ENCODE data around the gene CNOT6L. TPM values are rescaled to one million over a fixed set of nuclear protein-coding genes. Genes with fewer than 3 reads are reported as not detected.

CNOT6L gene
- total and polyA plus RNA-seq, 2 of the 4 experiments (the other 2 are of a cell fraction), result 3.5 to 21.1 TPM

GRCh38 chr4:77771566-77771965 lies 47.6 kb downstream of the CNOT6L start:
- H3K4ac ChIP-seq (ENCODE audit: low read depth, low read length), result no peak overlapping the region
- no peak overlapping the region for H3K27ac ChIP-seq (ENCODE audit: insufficient read depth, low read length)
- H3K4me2 ChIP-seq (ENCODE audit: low read depth, low read length), result no peak overlapping the region
- no TSS peak for BruUV-seq (replicated peaks)
- no peak overlapping the region for H2BK5ac ChIP-seq (ENCODE audit: low read depth, low read length, poor library complexity, severe bottlenecking)
- peaks cover 2% of the 10 kb centered on the region; the same call in 1 of the 2 replicates for H3K4me1 ChIP-seq (ENCODE audit: control insufficient read depth, insufficient read depth, low read length)
- CTCF ChIA-PET, result interaction anchor here (0.6 kb wide), 1 partner anchor 9 kb away, joined by 3 read pairs; no protein-coding TSS in a partner anchor
- peaks cover 3% of the 10 kb centered on the region; the same call in 1 of the 2 replicates for H4K20me1 ChIP-seq (ENCODE audit: insufficient read depth, low read length)
- H4K5ac ChIP-seq (ENCODE audit: low read depth, low read length), result no peak overlapping the region
- no peak overlapping the region for H2AFZ ChIP-seq (replicated peaks; ENCODE audit: low read length, poor library complexity)
- no peak overlapping the region for H3K18ac ChIP-seq (ENCODE audit: low read depth, low read length)
- H3K27me3 ChIP-seq (ENCODE audit: control insufficient read depth, insufficient read depth, low read length), result no peaks in the 10 kb centered on the region
- no peak for DNase-seq
- no peak overlapping the region for H4K91ac ChIP-seq (ENCODE audit: insufficient read depth, low read depth, low read length)
- no peak overlapping the region for H3K14ac ChIP-seq (replicated peaks; ENCODE audit: low read depth, low read length)
- peaks cover 5 to 6% of the 10 kb centered on the region in 2 experiments; a peak in 3 of 4 replicates for H3K79me1 ChIP-seq (ENCODE audit: low read depth in 1 of 2, low read length in 2 of 2)
- no peak overlapping the region for H3K9ac ChIP-seq (ENCODE audit: low read depth, low read length)
- no peak overlapping the region for H3K56ac ChIP-seq (ENCODE audit: extremely low read depth, insufficient read depth, low read length)
- intact Hi-C loops (cut with micrococcal nuclease), result no loop called here
- no peaks in the 10 kb centered on the region; the same call in 1 of the 2 replicates for H3K36me3 ChIP-seq (ENCODE audit: control insufficient read depth, insufficient read depth, low read length)
- no peak overlapping the region for H2AK9ac ChIP-seq (replicated peaks; ENCODE audit: low read depth, low read length, poor library complexity)
- dilution Hi-C loops (cut with HindIII; ENCODE audit: low sequenced_read_pairs, unreplicated experiment), result no loop called here
- no peak overlapping the region for H4K8ac ChIP-seq (ENCODE audit: low read depth in 2 of 2, low read length in 2 of 2)
- no peaks in the 10 kb centered on the region for H3K9me3 ChIP-seq (ENCODE audit: control insufficient read depth, insufficient read depth, low read length)
- POLR2A ChIA-PET (ENCODE audit: unreplicated experiment), result no interaction called here
- in situ Hi-C loops (cut with MboI; ENCODE audit: low sequenced_read_pairs), result no loop called here
- no peak overlapping the region for H3K4me3 ChIP-seq (ENCODE audit: insufficient read depth, low read depth, low read length)
- no peak overlapping the region for H2AK5ac ChIP-seq (ENCODE audit: low read depth, low read length)
- ATAC-seq (ENCODE audit: low read depth), result no peak
- H3K9me1 ChIP-seq (ENCODE audit: insufficient read depth, low read length), result no peaks in the 10 kb centered on the region
- H2BK120ac ChIP-seq (ENCODE audit: low read depth, low read length), result no peak overlapping the region
- TF ChIP-seq FOS (IDR thresholded peaks at IDR 0.05; ENCODE audit: low read depth, low read length), result no peak
- no peak for TF ChIP-seq USF2 (IDR thresholded peaks at IDR 0.05; ENCODE audit: low read depth, low read length)
- TF ChIP-seq MAZ (IDR thresholded peaks at IDR 0.05; ENCODE audit: borderline replicate concordance, low read depth, low read length), result no peak
- no peak for TF ChIP-seq SMC3 (IDR thresholded peaks at IDR 0.05; ENCODE audit: low read depth, low read length)
- TF ChIP-seq MXI1 (IDR thresholded peaks at IDR 0.05; ENCODE audit: borderline replicate concordance, low read depth, low read length), result no peak
- TF ChIP-seq BHLHE40 (IDR thresholded peaks at IDR 0.05; ENCODE audit: low read depth, low read length), result no peak
- TF ChIP-seq CEBPB (IDR thresholded peaks at IDR 0.05; ENCODE audit: low read depth, low read length), result no peak
- no peak overlapping the region for H3K23ac ChIP-seq (ENCODE audit: low read depth, low read length)
- H2BK20ac ChIP-seq (ENCODE audit: low read depth, low read length), result no peak overlapping the region
- no peak overlapping the region for H2BK15ac ChIP-seq (ENCODE audit: low read depth, low read length)
